IPS-NIHi7 (cell line): ENCODE measurements around the gene METTL24.

ENCODE experiments used
- DNase-seq: peaks from one replicate; pipeline ENCODE4 v3.0.0; 2012; ENCODE audit warnings: mixed read lengths; ENCODE audit errors: extremely low spot score

The METTL24 gene, protein sequence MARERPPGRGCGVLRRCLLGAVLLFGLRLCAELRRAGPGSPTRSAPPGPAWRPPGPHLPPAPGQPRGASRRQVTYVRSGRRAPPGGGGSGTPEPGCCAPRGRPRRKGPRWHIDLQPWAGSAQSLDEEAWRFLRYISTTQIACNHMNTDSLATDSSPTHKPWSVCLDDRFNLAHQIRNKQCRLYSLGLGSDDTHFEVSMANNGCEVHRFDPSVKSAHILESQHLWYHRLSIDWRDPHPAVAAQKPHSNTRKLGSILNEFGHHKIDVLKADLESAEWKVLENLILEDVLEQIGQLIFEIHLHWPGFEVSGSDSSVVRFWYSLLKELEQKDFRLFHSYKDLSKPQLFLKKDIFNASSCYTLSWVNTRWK

DNA sequence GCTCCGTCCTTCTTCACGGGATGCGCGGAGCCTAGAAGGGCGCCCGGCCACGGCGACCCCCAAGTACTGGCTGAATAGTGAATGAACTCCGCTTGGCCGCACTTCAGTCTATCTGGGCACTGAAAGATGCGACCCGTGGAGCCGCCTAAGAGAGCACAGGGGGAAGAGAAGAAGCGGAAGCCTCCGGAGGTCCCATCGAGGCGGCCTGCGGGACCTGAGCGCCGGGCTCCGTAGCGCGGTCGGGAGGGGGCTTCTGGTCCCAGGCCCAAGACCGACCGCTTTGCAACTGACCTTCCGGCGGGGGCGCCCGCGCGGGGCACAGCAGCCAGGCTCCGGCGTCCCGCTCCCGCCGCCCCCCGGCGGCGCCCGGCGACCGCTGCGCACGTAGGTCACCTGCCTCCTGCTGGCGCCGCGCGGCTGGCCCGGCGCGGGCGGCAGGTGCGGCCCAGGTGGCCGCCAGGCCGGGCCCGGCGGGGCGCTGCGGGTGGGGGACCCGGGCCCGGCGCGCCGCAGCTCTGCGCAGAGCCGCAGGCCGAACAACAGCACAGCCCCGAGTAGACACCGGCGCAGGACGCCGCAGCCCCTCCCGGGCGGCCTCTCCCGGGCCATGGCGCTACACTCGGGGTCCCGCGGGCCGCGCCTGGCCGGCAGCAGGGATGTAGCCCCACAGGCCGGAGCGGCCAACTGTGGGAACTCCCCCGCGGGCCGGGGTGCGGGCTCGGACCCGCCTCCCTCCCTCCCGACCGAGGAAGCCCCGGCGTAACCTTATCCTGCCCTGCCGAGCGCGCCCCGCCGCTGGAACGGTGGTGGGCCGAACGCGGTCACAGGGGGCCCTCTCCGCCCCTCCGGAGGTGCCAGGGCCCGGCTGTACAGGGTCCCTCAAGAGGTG is at the start of gene METTL24:
Gene METTL24 (minus strand): TSS at position 686 of the 889 bp plus-strand sequence. CDS start 77 bp downstream, at position 609.
- peak; percentile 52 for DNase-seq

DNA sequence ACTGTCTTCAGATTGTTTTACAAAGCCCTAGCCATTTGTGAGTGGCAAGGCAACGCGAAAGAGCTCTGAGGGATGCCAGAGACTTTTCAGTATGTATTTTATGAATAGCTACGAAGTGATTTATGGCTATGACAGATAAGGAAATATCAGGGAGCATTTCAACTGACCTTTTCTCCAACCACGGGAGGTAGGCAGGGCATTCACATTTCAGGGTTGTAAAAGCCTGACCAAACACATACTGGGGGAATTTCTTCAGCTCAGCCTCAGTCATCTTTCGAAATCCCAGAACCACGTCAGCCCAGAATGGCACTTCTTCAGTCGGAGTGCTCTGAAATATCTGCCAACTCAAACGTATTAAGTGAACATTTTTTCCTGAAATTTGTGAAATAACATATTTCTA is 46.5 kb upstream of the METTL24 start:
- DNase-seq, result no peak

DNA sequence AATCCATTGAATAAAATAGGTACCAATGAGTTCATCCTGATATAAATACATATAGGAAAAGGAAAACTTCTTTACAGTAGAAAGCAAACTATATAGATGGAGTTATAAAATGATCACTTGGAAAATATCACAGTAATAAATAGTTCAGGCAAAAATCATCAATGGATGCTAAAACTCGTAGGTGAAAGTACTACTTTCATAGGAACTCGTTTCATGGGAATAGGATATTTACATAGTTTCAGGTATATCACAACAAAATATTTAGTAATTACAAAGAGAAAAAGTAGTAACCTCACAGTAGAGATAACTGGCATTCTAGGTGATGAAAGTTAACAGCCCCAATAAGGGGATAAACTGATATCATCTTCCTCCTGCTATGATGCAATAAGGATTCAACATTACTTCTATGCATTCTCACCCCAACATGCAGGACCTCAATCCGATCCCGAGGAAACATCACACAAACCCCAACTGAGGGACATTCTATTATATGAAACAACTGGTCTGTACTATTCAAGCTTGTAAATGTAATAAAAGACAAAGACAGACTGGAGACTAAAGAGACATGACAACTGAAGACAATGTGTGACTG is 43.5 kb upstream of the METTL24 start:
- DNase-seq, result no peak

DNA sequence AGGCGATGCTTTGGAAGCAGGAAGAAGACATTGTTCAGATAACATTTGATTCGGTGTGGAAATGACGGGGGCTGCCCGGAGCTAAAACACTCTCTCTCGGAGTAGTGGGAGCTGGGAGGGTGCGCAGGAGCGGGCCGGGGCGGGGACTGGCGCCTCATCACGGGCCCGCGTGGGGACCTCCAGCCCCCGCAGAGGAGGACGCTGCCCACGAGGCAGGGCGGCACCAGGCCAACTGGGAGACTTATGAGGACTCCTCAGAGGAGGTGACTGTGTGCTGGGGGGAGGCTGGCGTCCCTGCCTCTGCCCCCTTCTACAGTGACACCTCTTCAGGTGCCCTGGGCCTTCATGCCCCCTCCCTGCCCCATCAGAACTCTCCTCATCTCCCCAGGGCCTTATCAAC is 42.1 kb upstream of the METTL24 start:
- DNase-seq, result no peak

DNA sequence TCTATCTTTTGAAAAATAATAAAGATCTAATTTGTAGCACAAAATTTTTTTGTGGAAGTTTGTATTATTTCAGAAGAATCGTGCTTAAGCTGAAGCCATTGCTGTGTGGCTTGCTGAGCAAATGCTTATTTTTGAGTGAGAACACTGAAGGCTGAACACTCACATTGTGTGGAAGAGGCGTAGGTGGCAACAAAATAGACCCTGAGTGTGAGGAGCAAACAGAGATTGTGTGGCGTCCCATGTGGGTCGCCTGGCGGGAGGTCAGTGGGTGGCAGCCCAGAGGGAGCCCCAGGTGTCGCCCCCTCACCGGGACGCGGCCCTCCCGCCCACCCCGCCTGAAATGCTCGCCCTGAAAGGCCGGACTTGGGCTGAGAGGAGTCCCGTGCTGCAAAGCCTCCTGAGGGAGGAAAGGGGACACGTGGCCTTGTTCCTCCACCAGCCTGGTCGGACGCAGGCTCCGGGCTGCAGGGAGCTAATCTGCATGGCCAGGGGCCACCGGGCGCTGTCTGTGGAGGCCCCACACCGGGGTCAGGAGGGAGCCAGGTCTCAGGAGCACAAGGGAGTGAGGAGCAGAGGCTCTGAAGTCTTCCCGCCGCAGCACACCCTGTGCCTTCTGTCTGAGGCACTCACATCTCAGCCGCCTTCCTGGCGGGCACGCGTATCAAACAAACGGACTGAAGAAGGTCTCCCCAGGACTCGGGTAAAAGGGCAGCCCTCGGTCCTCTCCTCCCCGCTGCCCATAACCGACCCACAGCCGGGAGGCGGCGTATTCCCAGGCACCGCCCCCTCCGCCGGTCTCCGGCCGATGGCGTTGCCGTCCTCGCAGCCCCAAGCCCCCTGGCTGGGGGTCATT is 41.3 kb upstream of the METTL24 start:
- DNase-seq, result no peak

DNA sequence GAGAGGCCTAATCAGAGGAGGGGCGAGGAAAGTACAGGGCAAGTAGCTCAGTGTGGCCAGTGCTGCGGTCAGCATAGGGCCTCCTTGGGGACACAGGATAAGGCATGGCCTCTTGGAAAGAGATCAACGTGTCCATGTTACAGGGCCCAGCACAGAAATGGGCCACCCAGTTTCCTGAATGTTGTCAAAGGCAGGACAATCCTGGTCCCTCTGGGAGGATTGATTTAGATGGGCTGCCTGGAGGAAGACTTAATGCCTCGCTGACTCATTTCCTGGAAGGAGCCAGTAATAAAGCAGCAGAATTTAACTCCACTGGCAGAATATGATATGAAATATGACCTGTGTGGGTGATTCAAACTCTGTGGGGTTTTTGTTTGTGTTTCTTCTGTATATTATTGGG is 40.6 kb upstream of the METTL24 start:
- no peak for DNase-seq

DNA sequence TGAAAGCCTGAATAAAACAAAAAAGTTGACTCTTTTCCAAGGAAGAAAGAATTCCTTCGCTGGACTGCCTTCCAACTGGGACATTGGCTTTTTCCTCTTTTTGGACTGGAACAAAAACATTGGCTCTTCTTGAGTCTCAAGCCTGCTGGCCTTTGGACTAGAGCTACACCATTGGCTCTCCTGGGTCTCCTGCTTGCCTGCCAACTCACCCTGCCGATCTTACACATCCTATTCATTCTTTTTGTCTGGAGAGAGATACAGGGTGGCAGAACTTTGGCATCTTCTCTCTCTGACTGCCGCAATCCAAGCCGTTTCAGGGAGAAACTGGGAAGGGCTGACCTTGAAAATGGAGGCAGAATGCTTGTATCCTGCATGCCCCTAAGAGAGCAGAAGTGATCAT is 37.1 kb upstream of the METTL24 start:
- DNase-seq, result no peak

DNA sequence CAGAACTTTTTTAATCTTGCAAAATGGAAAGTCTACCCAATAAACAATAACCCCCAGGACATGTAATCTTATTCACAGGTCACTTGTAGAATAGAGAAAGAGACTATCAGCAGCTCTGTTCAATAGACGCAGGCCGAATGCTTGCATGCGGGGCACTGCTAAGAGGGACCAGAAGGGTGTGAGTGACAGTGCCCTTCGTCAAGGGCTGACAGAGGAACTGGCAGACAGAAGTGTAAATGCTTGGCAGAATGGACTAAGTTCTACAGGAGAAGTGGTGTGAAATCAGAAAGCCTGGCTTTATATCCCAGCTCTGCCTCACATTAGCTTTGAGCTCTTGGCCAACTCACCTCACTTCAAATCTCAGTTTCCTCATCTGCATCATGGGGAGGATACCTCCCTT is 36.3 kb upstream of the METTL24 start:
- DNase-seq, result no peak

DNA sequence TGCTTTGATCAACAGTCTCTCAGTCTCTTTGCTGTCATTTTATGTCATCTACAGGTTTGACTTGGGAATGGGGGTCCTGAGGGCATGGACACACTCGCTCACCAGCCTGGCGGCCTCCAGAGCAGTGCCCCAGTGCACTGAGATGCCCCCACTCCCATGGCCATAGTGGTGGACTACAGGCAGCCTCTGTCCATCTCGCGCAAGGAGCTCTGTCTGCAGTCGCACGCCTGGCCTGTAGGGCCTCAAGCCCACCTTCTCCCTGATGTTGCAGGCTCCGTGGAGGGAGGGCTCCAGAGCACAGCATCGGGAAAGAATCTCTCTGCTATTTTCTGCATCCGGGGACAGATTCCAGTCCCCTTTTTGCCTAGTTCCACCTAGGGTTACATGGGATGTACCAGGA is 34.6 kb upstream of the METTL24 start:
- peak; percentile 31 for DNase-seq

DNA sequence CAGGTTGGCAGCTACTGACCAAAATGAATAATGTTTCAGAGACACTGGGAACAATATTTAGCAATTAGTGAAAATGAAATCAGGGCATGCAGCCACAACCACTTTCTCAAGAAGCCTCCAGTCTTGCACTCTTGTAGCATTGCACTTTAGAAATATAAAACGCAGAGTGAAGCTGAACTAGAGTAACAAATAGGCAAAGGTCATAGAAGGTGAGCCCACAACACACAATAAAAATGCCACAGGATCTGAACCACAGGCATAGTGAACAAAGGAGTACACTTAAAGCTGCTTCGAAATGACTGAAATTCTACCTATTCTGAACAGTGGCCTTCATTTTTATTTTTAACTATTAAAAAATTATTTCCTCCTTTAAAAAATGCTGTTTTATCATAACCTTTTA is 32.3 kb upstream of the METTL24 start:
- DNase-seq, result no peak

DNA sequence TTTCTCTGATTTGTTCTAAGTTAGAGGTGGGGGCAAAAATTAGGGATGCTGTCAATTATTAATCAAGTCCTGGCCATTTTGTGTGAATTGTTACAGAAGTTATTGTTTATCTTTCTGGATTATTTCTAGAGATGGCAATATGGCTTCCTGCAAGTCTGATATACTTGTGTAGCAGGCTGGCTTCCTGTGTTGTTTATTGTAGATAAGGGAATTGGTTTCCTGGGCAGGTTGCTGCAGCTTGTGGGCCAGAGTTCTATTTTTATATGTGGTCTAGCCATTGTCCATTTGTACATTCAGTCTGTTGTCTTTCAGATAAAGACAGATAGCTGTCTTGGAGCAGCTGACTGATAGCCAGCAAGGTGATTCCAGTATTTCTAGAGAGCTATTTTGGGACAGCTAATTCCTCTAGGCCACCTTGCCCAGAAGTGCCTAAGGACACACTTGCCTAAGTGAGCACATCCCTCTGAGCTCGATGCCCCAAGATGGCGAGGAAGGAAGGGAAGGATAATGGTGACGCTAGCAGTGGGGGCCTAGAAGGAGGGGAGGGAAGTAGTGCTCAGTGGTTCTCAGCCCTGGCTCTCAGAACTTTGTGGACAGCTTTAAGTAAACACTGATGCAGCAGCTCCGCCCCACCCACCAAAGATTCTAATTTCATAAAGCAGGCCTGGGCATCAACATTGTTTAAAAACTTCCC is 31.7 kb upstream of the METTL24 start:
- no peak for DNase-seq

DNA sequence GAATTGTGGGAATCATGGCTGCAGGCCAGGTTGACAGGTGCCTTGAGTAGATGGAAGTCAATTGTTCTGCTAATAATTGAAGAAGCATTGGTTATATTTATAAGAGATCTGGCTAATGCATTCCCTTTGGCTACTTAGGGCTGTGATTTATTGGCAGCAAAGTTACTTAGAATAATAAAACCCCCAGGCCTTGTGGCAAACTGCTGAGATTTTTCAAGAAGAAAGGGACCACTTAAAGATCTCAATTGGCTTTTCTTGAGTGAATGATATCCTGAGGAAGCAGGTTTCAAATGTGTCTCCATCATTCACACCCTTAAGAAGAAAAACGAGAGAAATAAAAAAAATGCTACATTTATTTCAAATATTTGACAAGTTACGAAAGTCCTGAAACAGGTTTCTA is 29.8 kb upstream of the METTL24 start:
- no peak for DNase-seq

DNA sequence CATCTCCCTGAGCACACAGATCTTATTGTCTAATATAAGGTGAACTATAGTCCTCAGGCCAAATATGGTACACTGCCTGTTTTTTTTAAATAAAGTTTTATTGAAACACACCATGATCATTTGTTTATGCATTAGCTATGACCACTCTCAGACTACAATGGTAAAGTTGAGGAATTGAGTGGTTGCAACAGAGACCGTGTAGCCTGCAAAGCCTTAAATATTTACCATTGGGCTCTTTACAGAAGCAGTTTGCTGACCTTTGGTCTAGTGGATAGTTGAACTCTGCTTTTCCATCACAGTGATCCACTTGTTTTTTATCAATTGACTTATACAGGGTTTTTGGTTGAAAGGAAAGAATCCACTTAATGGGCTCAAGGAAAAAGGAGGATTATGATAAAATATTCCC is 27.3 kb upstream of the METTL24 start:
- DNase-seq, result no peak

DNA sequence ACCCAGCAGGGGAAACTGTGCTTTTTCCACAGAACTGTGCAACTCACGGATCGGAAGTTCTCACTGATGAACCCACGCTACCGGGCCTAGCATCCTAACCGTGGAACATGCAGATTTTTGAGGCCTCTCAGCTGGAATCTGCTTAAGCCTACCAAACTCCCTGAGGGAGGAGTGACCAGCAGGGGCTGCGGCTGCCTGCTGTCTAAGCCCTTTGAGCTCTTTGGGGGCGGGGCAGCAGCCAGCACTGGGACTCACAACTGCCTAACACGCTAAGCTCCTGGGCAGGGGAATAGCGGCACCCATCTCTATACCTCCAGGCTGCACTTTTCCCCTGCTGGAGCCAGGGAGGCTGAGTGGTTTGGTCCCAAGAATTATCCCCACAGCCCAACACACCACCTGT is 20.4 kb upstream of the METTL24 start:
- DNase-seq, result no peak

DNA sequence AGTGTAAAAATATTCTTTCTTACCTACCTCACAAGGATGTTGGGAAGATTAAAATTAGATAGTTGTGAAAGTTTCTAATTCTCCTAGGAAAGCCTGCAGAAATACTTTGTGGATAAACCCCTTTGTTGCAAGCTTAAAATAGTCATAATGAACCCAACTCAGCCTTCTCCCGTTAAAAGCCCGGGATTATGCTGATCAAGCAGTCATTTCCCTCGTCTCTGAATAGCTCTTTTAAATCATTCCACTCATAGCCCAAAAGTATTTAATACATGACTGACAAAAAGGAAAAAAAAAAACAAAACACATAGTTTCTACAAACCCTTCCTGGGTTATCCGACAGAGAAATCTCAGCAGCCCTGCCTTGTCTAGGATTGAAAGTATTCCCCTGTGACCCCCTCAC is 10.9 kb upstream of the METTL24 start:
- DNase-seq, result no peak

DNA sequence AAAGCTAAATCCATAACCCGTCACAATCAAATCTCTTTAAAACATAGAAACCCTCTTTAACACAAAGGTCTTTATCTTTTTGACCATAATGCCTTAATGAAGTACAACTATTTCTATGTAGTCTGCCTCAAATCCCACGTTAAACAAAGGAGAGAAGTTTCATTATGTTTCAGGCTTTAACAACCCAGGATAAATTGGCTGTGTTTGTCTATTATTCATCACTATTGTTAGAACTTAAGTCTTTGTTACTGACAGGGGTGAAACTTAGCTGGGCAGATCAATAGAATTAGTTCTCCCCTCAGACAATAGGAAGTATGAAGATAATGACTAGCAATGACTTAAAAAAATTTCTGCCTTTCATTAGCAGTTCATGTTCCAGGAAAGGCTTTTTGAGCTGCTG is 10.1 kb upstream of the METTL24 start:
- DNase-seq, result no peak

DNA sequence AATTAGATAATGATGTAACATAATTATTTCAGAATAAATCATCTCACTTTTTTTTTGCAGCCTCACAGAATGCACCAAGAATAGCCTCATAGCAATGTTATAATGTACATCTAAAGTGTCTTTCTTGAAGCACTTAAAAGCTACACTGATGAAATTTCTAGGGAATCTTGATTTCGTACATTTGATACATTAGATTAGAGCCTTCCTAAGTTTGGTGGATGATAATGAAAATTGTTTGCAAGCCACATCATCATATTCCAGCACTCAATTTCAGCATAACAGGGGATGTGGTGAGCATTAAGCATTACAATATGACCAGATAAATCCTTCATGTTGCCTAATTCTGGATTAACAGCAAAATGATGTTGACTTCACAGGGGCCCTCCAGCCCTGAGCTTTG is 9.7 kb upstream of the METTL24 start:
- no peak for DNase-seq

DNA sequence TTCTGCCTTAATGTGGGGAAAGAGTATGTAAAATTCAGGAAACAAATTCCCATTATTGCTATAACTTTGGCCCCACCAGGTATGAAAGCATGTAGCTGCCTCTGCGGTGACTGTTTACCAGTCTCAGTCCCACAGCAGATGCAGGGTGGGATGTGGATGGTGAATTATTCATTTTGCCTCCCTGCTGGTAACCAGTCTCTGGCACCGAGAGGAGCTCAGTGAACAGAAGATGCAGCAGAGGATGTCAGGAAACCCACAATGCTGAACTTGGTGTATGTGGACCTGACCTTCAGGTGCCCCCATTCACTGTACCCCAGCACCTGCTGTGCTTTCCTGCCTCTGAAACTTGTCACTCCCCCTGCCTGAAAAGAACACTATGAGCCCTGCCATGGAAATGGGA is 8.8 kb upstream of the METTL24 start:
- no peak for DNase-seq

DNA sequence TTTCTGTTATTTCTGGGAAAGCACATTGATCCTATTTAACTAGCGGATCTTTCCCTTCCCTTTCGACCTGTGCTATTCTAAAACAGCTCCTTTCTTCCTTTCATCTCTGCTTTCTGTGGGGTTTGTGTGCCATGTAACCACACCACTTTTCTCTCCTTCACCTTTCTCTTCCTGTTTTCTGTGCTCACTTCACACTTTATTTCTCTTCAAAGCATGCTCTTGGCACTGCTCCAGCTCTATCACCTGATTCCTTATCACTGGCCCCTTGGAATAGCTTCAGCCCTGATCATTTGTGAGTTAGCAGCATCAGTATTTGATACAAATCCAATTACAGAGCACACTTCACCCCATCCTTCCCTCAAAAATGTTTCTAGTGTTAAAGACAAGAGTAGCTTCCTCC is 8.1 kb upstream of the METTL24 start:
- DNase-seq, result no peak

DNA sequence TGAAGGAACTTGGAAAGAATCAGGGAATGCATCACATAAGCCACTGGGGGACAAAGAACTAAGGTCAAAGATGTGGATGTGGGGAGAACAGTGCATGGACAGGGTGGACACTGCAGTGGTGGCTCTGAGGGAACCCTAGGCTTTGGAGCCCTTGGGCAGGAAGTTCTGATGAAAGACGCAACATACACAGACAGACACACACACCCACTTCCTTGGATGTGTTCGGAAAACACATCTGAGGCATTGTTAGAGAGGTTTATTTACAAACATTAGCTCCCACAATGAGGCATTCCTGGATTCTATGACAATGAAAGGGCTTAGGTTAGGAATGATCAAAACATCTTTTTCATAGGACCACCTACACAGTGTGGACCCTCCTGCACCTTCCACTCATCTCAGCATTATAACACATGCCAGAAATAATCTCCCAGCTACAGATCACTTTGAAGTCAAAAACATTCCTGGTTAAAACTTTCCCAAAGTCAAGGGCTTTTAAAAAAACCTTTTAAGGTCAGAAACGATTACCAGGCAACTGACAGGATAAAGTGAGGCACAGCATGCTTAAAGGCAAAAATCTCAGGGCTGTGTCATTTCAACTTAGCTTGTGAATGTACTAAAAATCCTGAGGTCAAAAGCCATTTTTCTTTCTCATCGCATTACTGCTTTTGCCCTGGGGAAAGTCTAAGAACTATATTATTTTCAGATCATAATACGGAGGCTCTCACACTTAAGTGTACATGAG is 6.4 kb upstream of the METTL24 start:
- no peak for DNase-seq
